Anterior cingulate cortex (tissue), 58 donors: ENCODE measurements around the gene SAYSD1.

ENCODE experiments used
- DNase-seq, 58 donors: peaks; one replicate each; lab custom pipeline; 2025; lab: John Stamatoyannopoulos, UW

The SAYSD1 gene

DNA sequence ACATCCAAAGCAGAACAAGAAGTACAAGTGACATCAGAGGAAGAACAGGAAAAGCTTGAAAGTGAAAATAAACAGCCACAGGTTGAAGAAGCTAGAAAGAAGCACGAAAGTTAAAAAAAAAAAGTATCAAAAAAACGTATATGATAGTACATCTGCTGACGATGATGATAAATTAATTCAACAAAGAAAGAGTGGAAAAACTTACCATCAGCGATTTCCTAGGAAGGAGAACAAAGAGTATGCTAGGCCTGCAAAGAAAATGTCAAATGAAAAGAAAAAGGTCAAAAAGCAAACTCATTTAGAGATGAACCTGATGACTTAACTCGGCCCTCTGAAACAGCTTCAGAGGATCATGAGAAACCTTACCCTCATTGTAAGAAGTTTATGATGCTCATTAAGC lies 3.7 kb downstream of the SAYSD1 start:
- no peak for DNase-seq

DNA sequence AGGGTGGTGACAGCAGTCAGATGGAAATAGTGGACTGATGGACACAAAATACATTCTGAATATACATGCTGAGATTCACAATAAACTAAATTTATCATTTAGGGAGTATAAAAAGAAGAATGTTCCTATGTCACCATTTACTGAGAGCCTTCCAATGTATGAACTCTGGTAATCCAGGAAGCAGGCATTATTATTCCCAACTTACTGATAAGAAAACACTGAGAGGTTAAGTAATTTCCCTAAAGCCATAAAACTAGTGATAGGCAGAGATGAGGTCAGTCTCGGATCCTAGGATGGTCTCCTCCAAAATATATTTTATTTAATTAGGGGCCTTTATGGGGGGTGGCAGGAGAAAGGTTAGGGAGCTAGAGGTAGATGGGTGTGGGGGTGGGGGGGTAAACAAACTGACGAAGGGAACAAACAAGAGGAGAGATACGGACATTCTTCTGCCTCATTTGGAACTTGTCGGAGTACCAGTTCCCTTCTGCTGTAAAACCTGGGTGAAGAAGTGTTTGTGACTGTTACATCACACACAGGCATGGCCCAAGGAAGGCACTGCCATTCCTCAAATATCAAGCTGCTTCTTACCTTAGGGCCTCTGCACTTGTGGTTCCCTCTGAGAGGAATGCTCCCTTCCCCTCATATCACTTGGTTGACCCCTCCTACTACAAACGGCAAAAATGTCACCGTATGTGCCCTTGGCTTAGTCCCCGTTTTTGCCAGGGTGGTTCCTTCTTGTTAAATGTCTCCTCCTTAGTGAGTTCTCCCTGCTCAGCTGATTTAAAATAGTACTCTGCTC lies 6.7 kb downstream of the SAYSD1 start:
- no peak for DNase-seq

DNA sequence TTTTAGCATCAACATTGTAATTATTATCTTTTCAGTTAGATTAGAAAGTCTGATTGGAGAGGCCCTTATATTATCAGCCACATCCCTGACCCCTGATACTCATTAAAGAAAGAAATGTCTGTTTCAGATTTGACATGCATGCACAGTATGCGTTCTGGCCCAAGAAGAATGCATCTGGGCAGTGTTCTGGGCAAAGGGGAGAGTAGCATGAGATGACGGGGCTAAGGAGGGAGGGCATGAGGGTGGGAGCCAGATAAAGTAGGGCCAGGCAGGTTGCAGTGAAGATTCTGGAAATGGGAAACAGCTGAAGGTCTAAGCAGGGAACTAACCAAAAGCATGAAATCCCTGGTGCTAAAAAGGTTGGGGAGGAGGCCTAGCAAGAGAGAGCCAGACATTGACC lies 7.3 kb downstream of the SAYSD1 start:
- DNase-seq = no peak

DNA sequence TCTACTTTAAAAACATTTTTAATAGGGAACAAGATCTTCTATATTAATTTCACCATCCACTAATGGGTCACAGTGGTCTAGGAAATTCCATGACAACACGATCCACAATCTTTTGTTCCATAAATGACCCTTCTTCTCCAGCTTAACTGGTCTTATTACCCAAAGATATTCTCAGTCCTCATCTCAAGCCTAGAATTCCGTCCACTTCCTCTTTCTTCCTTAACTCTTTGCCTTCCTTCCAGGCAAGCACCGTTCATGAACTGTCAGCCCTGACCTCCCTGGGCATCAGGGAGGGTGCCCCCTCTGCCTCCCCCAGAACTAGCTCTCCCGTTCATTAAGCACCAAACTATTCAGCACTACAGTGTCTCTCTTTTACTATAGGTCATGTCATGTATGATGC lies 8.0 kb downstream of the SAYSD1 start:
- no peak for DNase-seq

DNA sequence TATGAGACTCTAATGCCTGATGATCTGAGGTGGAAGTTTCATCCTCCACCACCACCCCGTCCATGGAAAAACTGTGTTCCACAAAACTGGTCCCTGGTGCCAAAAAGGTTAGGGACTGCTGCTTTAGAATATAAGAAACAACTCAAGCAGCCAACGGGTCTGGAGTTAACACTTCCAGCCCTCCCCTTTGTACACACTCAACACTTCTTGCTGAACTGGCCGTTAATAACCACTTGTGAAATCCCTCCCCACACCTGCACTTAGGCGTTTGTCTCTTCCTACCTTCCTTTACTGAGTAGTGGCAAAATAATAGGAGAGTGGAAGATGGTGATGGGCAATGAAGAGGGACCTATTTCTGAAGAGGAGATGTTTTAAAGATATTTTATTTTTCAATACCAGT lies 10.5 kb downstream of the SAYSD1 start:
- no peak for DNase-seq

DNA sequence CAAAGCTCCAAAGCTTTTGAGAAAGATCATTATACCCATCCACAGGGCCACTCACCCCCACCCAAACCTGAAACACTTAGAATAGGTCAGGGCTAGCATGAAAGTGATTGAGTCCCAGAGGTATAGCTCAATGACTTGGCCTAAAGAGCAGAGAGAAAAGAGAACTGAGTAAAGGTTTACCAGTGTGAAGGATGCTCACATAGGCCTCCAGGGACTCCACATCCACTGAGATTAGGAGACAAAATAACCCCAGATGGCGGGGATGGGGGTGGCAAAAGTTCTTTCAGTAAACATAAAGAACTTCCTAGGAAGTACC lies 12.2 kb downstream of the SAYSD1 start:
- no peak for DNase-seq

DNA sequence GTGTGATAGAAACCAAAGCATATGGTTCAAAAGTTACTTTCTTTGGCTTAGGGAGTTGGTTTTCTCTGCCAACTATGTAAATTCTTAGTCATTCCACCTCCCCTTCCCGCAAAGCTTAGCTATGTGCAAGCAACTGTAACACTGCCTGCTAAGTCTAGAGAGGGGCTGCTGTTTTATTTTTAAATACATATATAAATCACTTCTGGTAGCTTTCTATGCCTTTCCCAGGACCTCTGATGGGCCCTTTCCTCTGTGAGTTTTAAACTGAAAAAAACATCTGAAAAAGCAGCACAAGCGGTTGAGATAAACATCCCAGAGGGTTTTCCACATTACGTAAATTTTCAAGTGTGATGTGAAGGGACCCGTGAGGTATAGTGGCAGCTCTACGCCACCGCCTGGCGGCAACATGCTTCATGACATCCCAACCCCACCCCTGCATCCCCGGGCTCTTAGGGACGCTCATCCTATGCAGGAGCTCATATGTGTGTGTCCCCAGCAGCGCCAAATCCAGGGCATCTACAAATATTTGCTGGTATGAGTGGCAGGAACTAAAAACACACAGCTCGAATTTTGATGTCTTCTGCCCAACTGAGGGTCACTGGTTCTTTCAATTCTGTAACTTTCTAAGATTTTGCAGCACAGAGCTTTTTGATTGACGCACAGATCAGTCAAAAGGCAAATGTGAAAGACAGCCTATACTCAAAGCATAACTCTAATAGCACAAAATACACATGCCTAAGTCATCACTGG lies 12.7 kb downstream of the SAYSD1 start:
- DNase-seq = peak in 3 of 58 donors; percentile 9 to 28 (median 9)

DNA sequence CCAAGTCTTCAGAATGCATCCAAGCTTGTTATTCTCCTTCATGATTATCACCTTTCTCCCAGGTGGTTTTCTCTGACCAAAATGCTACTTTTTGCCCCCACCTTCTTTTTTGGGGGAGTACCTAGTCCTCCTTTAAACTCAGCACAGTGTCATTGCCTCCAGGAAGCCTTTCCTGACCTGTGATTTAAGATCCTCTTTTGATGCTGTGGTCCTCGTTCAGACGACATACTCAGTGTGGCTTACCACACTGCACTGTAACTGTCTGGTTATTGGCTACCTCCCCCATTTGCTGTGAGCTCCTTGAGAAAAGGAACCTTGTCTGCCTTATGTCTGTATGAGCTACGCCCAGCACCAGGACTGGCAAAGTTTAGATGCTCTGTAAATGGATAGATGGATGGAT lies 14.6 kb downstream of the SAYSD1 start:
- DNase-seq = no peak

DNA sequence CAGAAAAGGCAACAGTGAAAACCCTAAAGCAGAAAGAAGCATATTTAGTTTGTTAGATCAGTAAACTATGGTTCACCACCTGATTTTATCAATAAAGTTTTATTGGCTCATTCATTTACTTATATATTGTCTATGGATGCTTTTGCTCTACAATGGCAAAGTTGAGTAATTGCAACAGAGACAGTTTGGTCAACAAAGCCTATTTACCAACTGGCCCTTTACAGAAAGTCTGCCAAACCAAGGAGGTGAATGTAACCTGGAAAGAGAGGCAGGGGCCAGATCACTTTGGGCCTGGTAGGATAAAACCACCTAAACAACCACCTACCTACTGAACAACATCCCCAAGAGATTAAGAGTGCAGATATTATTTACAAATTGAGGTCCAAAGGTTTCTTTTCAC lies 19.4 kb downstream of the SAYSD1 start:
- no peak for DNase-seq

DNA sequence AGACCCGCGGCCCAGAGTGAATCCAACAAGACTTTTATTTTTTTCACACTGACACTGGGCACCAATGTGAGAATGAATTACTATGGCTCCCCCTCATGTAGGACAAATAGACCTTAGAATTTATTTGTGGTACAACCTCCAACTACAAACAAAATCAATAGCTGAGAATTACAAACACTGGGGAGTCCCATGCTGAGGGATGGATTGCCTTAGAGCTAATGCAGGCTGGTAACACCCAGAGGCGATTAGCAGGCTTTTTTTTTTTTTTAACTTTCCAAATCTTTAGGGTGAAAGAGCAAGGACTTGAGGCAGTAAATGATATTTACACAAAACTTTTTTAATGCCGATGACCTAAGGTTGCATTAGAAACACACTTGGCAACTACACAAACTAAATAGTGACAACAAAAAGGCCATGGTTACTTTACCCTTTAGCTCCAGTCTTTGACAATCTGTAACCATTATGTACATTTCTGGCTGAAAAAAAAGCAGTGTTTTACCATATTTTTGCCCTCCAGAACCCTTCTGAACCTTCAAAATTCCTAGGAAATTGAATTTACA lies 21.8 kb downstream of the SAYSD1 start:
- no peak for DNase-seq

DNA sequence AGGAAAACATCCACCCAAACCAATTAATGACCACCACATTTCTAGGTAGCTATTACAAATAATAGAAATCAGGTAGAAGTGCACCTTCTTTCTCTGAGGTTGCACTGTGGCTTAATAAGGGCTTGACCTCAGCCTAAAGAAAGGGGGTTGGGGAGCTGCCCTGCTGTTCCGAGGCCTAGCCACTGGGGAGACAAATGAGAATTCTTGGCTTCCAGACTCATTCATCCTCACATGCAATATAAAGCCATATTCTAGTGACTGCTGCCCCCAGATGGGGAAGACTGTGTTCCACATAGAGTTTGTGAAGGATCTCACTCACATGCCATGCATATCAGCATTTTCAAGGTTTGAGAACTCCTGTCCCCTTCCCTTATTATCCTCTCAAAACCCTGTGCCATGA lies 22.9 kb downstream of the SAYSD1 start:
- no peak for DNase-seq

DNA sequence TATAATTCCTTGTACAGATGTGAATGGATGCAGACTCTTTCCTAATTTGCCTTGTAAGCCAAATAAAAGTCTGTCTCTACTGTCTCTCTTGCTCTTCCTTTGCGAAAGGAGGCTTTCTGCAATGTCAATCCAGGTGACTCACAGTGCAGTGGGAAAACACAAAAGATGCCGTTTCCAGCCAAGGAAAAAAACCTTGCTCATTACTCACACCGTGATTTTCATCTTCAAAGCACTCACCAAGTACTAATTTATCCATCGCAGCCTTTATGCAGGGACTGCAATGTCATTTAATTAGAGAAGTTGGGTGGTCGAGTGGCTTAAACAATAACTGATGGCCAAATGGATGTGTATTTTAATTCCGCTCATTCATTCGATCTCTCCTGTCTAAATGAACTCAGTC lies 23.8 kb downstream of the SAYSD1 start:
- no peak for DNase-seq

DNA sequence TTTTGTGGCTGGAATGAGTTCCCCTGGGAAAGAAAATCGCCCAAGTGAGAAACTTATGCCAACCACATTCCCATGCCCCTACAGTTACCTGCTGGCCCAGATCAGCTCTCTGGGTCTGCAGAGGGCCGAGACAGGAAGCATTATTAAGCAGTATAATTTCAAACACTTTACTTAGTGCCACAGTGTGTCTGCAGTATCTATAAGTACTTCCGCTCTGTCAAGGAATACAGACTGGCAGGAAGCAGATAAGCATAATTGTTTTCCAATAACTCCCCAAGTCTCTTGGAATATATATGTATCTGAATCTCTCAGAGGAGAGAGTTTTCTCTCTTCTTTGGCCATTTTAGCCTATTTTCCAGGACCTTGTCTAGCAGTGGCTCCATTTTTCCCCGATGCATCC lies 24.9 kb downstream of the SAYSD1 start:
- DNase-seq = no peak

DNA sequence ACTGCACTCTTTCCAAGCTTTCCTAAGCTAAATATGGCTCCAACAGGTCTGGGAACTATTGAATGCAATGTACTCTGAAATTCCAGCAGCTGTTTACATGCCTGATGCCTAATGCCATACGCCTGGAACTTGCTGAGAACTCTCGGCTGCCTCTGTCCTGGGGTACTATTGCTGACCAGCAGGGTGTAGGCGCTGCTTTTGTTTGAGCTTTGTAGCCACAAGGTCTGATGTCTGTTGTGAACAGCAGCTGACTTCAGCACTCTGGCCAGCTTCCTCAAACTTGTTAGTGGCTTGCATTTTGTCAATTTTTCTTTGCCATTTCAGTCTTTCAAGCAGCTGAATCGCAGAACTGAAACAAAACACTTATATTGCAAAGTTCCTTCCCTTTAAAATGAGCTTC lies 26.7 kb downstream of the SAYSD1 start:
- peak in 20 of 58 donors; percentile 8 to 48 (median 22) for DNase-seq

DNA sequence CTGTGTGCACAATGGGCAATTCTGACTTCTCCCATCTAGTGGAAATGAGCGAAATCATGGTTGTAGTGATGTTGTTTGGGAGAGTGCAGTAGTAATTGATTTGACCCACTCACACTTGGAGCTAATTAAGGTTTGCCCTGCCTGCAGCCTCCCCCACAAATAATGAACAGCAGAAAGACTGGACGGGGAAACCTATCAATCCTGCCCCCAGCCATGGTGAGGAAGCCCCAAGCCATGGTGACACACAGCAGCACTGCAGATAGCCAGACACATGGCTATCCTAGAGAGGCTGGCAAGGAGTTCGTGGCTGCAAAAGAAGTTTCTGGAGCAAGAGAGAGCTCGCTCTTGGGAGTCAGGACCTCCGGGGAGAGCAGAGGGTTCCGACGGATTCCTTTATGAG lies 27.8 kb downstream of the SAYSD1 start:
- DNase-seq = no peak

DNA sequence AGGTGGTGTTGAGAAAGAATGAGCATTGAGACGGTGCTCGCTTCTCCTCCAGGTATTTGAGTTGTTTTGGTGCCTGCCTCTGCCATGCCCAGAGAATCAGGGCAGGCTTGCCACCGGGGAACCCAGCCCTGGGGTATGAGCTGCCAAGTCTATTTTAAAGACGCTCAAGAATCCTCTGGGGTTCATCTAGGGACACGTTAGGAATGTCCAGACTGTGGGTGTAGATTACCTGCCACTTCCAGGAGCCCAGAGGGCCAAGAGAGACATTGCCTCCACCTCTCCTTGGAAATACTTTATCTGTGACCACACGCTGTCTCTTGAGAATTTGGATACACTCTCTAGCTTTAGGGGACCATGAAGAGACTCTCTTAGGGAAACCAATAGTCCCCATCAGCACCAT lies 28.3 kb downstream of the SAYSD1 start:
- DNase-seq = no peak

DNA sequence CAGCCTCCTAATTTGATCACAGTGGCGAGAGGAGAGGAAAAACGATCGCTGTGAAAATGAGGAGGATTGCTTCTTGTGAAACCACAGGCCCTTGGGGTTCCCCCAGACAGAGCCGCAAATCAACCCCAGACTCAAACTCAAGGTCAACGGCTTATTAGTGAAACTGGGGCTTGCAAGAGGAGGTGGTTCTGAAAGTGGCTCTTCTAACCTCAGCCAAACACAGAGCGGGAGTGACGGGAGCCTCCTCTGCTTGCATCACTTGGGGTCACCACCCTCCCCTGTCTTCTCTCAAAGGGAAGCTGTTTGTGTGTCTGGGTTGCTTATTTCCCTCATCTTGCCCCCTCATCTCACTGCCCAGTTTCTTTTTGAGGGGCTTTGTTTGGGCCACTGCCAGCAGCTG lies 28.7 kb downstream of the SAYSD1 start:
- DNase-seq = no peak

DNA sequence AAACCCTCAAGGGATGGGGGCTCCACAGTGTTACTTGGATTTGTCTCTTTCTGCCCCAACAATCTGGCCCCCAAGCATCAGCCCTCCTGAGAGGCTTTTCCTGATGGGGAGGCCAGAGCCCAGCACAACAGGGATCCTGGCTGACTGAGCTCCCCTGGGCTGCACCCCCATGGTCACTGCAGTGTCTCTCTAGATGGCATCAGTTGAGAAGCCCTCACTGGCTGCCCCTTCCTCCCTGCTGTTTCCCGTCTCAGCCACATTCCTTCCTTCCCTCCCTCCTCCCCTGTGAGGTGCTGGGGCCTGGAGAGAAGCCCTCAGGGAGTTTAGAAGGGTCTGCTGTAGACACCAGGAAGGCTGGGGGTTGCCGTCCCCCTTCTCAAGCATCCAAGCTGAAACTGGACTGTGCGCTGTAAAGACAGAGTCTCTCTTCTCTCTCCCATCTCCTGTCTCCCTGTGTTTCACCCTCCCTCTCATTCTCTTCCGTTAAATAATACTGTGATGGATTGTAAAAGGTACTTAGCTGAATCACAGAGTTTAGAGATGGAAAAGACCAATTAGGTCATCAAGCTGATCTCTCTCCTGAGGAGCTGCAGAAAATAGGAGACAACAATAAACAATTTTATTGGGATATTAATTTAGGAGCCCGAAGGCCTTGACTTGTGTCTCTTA lies 29.7 kb downstream of the SAYSD1 start:
- no peak for DNase-seq

DNA sequence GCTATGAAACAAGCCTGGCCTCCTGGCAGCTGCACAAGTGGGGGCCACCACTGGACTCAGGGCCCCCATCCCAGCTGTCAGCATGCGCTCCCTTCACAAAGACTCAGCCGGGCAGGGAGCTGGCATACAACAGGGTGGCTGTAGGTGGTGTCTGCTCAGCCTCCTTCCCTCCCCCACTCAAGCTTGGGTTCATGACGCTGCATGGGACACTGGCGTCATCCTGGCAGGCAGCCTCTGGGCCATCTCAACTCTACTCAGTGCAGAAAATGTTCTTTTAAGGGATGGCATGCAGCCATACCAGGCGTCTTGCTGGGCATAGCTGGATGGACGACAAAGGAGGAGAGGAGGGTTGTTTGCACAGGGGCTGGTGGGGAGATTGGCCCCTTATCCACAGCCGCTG lies 30.5 kb downstream of the SAYSD1 start:
- peak in 23 of 58 donors; percentile 6 to 68 (median 26) for DNase-seq

DNA sequence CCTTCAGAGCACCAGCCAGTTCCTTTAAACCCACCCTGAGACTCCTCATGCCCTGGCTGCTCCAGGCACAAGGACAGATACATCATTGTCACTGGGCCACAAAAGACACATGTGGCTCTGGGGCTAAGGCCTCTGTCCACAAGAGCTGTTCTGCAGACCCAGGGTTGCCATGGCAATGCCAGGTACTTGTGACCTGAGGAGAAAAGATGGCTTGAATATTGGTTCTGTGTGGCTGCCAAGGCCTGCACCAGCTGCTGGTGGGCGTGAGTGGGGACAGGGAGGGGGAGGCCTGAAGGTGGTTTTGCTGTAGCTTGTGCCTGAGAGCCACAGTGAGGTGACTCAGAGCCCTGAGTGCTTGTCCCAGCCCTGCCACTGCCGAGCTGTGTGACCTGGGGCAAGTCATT lies 31.8 kb downstream of the SAYSD1 start:
- DNase-seq = no peak

DNA sequence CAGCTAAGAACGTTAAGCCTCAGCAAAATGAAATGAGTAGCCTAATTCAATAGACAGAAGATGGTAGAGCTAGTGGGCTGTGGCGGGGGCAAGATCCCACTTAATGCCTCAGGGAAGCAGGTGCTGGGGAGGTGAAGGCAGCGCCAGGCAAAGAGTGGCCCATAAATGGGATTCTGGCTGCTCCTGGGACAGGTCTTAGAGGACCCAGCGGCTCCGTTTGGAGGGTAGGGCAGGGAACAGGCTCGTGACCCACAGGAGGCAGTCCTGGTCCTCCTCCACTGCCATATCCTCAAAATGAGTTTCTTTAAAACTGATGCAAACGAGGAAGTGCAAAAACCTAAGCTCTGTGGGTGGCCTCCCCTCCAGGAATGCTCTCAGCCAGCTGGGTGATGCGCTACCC lies 32.7 kb downstream of the SAYSD1 start:
- DNase-seq = no peak
